ENCODE data around the gene SEPTIN6.

SEPTIN6 gene

DNA sequence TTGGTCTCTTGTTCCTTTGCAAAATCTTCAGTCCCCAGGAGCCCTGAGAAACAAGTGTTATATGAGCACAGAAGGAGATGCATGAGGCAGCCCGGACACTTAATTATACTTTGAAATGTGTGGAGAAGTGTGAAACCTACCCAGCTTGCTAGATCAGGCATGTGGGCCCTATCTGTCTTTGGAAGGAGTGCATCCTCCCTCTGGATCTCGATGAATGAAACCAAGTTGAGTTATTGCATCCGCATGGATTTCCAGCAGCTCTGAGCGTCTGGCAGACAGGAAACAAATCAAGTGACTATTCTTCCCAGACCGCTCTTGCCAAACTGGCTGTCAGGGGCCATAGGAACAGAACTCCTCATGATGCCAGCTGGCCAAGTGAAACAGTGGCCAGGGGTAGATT, 45.8 kb upstream of the SEPTIN6 start:
- Histone ChIP-seq H3K36me3 (ENCODE audit: control insufficient read depth in 2 of 2, insufficient read depth in 1 of 2, low read length in 2 of 2) (no peaks in the 10 kb centered on the region), H3K4me3 (ENCODE audit: low read depth, low read length) (no peak overlapping the region), H3K27ac (ENCODE audit: extremely low read depth, low read depth, low read length) (no peak overlapping the region), H3K4me1 (ENCODE audit: control insufficient read depth, insufficient read depth, low read length) (no peaks in the 10 kb centered on the region), H3K9me3 (ENCODE audit: control insufficient read depth, insufficient read depth, low read depth, low read length) (no peaks in the 10 kb centered on the region)
- ChIA-PET POLR2A (interaction anchor here (0.7 kb wide), 1 partner anchor 51 kb away, joined by 3 read pairs; no protein-coding TSS in a partner anchor), CTCF (interaction anchor here (0.6 to 1.7 kb wide), 2 partner anchors 10 to 15 kb away, joined by 3 to 7 read pairs; no protein-coding TSS in a partner anchor)
- TF ChIP-seq ZNF664 (tag by site-specific recombination; IDR thresholded peaks at IDR 0.05) (no peak), ZNF660 (tag by site-specific recombination; IDR thresholded peaks at IDR 0.05) (no peak), ZNF707 (tag by site-specific recombination; IDR thresholded peaks at IDR 0.05) (no peak), ZNF777 (tag by site-specific recombination; IDR thresholded peaks at IDR 0.05; ENCODE audit: borderline replicate concordance) (no peak), ZNF701 (tag by site-specific recombination; IDR thresholded peaks at IDR 0.05) (no peak), ZBTB21 (tag by site-specific recombination; IDR thresholded peaks at IDR 0.05) (no peak), TRIM28 (IDR thresholded peaks at IDR 0.05; ENCODE audit: borderline replicate concordance, low read length) (no peak), ZNF747 (tag by site-specific recombination; IDR thresholded peaks at IDR 0.05) (no peak), AEBP2 (tag by site-specific recombination; IDR thresholded peaks at IDR 0.05; ENCODE audit: borderline replicate concordance) (no peak), ZNF544 (tag by site-specific recombination; IDR thresholded peaks at IDR 0.05) (no peak), ZNF785 (tag by site-specific recombination; IDR thresholded peaks at IDR 0.05) (no peak)
- TF ChIP-seq, protein P1, sequence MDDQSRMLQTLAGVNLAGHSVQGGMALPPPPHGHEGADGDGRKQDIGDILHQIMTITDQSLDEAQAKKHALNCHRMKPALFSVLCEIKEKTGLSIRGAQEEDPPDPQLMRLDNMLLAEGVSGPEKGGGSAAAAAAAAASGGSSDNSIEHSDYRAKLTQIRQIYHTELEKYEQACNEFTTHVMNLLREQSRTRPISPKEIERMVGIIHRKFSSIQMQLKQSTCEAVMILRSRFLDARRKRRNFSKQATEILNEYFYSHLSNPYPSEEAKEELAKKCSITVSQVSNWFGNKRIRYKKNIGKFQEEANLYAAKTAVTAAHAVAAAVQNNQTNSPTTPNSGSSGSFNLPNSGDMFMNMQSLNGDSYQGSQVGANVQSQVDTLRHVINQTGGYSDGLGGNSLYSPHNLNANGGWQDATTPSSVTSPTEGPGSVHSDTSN (CRISPR knock-in tag; IDR thresholded peaks at IDR 0.05): no peak
- TF ChIP-seq, protein P2, sequence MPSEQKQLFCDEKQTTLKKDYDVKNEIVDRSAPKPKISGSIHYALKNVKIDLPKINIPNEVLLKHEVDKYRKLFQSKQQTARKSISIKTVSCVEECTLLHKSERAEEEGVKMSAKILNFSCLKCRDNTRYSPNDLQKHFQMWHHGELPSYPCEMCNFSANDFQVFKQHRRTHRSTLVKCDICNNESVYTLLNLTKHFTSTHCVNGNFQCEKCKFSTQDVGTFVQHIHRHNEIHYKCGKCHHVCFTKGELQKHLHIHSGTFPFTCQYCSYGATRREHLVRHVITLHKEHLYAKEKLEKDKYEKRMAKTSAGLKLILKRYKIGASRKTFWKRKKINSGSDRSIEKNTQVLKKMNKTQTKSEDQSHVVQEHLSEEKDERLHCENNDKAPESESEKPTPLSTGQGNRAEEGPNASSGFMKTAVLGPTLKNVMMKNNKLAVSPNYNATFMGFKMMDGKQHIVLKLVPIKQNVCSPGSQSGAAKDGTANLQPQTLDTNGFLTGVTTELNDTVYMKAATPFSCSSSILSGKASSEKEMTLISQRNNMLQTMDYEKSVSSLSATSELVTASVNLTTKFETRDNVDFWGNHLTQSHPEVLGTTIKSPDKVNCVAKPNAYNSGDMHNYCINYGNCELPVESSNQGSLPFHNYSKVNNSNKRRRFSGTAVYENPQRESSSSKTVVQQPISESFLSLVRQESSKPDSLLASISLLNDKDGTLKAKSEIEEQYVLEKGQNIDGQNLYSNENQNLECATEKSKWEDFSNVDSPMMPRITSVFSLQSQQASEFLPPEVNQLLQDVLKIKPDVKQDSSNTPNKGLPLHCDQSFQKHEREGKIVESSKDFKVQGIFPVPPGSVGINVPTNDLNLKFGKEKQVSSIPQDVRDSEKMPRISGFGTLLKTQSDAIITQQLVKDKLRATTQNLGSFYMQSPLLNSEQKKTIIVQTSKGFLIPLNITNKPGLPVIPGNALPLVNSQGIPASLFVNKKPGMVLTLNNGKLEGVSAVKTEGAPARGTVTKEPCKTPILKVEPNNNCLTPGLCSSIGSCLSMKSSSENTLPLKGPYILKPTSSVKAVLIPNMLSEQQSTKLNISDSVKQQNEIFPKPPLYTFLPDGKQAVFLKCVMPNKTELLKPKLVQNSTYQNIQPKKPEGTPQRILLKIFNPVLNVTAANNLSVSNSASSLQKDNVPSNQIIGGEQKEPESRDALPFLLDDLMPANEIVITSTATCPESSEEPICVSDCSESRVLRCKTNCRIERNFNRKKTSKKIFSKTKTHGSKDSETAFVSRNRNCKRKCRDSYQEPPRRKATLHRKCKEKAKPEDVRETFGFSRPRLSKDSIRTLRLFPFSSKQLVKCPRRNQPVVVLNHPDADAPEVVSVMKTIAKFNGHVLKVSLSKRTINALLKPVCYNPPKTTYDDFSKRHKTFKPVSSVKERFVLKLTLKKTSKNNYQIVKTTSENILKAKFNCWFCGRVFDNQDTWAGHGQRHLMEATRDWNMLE (tag by site-specific recombination; conservative IDR thresholded peaks at IDR 0.05; ENCODE audit: low read depth): no peak

DNA sequence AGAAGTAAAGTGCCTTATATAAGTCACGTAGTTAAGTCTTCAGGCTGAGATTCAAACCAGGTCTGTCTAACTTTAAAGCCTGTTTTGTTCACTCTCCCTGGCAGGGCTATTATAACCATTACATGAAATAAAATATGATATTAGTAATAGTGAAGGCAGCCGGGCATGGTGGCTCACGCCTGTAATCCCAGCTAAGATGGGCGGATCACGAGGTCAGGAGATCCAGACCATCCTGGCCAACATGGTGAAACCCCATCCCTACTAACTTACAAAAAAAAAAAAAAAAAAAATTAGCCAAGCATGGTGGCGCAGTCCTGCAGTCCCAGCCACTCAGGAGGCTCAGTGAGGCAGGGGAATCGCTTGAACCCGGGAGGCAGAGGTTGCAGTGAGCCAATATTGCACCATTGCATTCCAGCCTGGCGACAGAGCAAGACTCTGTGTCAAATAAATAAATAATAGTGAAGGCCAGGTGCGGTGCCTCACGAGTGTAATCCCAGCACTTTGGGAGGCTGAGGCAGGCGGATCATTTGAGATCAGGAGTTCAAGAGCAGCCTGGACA, 43.3 kb upstream of the SEPTIN6 start:
- CTCF ChIA-PET: interaction anchor here (0.5 to 1.6 kb wide), 3 partner anchors 8 to 889 kb away, joined by 3 to 6 read pairs (median 4); no protein-coding TSS in a partner anchor

More for the DNA sequence above, 43.3 kb upstream of the SEPTIN6 start:
- Histone ChIP-seq H3K27ac (ENCODE audit: extremely low read depth, low read depth, low read length) (no peak overlapping the region), H3K9me3 (ENCODE audit: control insufficient read depth, insufficient read depth, low read depth, low read length) (no peaks in the 10 kb centered on the region), H3K4me3 (ENCODE audit: low read depth, low read length) (no peak overlapping the region), H3K36me3 (ENCODE audit: control insufficient read depth in 2 of 2, insufficient read depth in 1 of 2, low read length in 2 of 2) (no peaks in the 10 kb centered on the region), H3K4me1 (ENCODE audit: control insufficient read depth, insufficient read depth, low read length) (no peaks in the 10 kb centered on the region)
- TF ChIP-seq ZNF654 (tag by site-specific recombination; IDR thresholded peaks at IDR 0.05; ENCODE audit: low read depth): no peak
- no peak for TF ChIP-seq SP7 (tag by site-specific recombination; IDR thresholded peaks at IDR 0.05)
- no peak for TF ChIP-seq SALL2 (tag by site-specific recombination; IDR thresholded peaks at IDR 0.05; ENCODE audit: borderline replicate concordance)
- no peak for TF ChIP-seq ZNF596 (tag by site-specific recombination; IDR thresholded peaks at IDR 0.05)
- TF ChIP-seq ZNF214 (tag by site-specific recombination; IDR thresholded peaks at IDR 0.05; ENCODE audit: borderline replicate concordance): no peak
- no peak for TF ChIP-seq ZNF350 (tag by site-specific recombination; IDR thresholded peaks at IDR 0.05)
- no peak for TF ChIP-seq ZNF37A (tag by site-specific recombination; IDR thresholded peaks at IDR 0.05)
- TF ChIP-seq SETDB1 (IDR thresholded peaks at IDR 0.05; ENCODE audit: insufficient read length, low read length): no peak
- no peak for TF ChIP-seq ZNF629 (tag by site-specific recombination; IDR thresholded peaks at IDR 0.05)
- TF ChIP-seq ZNF24 (tag by site-specific recombination; IDR thresholded peaks at IDR 0.05): no peak
- no peak for TF ChIP-seq GLIS2 (tag by site-specific recombination; IDR thresholded peaks at IDR 0.05)
- TF ChIP-seq KLF7 (tag by site-specific recombination; IDR thresholded peaks at IDR 0.05; ENCODE audit: borderline replicate concordance): no peak
- no peak for TF ChIP-seq ZNF776 (tag by site-specific recombination; IDR thresholded peaks at IDR 0.05; ENCODE audit: borderline replicate concordance)
- TF ChIP-seq ZNF26 (tag by site-specific recombination; IDR thresholded peaks at IDR 0.05): no peak
- no peak for TF ChIP-seq KLF10 (tag by site-specific recombination; IDR thresholded peaks at IDR 0.05)
- POLR2A ChIA-PET: no interaction called here

All from HEK293 (cell line).